Kidney epithelial cell (primary cell): ENCODE measurements around the gene ALPG. TPM values are rescaled to one million over a fixed set of nuclear protein-coding genes. Genes with fewer than 3 reads are reported as not detected.
"Not testable (repeated sequence)": the region's sequence is repeated elsewhere in the genome, so short reads cannot be mapped to it uniquely, and the experiment has no call there.

ENCODE experiments used
- DNase-seq: peaks from one replicate; pipeline ENCODE4 v3.0.0-alpha.2; 2010; ENCODE audit warnings: low read depth
- H3K27me3 ChIP-seq: 2 replicates; pipeline ENCODE4 v1.6.0; 2011; ENCODE audit warnings: low read length; ENCODE audit not compliant: control insufficient read depth, insufficient read depth
- H3K36me3 ChIP-seq: 2 replicates; pipeline ENCODE4 v1.5.1; 2011; ENCODE audit warnings: low read length; ENCODE audit not compliant: control insufficient read depth, insufficient read depth
- H3K4me3 ChIP-seq: 2 replicates; pipeline ENCODE4 v1.5.1; 2011; ENCODE audit warnings: low read depth, mild to moderate bottlenecking, control low read depth, low read length
- total RNA-seq: library from RNA; depleted of rRNA; stranded (reverse); fragments of >200 nt; gene quantifications from 2 replicates; pipeline ENCODE4 v1.2.3, GENCODE V29; 2015
- TF ChIP-seq, protein P1 (sequence below): IDR thresholded peaks from 2 replicates; pipeline ENCODE4 v1.5.1; 2011; ENCODE audit warnings: mild to moderate bottlenecking, moderate library complexity, low read length, control low read depth, inconsistent platforms; ENCODE audit not compliant: insufficient read depth, poor library complexity, severe bottlenecking

ALPG gene
- total RNA-seq, 1 donor from 2014 or later: not detected

DNA sequence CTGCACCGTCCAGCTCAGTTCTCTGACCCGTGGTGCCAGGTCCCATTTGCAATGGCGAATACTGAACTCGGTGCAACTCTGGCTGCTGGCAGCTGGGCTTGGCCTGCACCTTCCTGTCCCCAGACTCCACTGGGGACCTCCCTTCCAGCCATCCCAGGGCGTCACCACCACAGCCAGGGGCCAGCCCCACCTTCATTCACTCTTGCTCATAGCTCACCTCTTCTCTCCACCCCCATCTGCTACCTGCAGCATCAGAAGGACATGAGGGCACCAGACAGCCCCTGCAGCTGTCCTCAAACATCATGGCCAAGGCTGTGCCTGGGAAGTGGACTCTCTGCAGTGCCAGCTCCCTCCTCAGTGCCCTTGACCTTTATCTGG is 33.1 kb downstream of the ALPG start:
- Histone ChIP-seq H3K27me3 (peaks cover 17% of the 10 kb centered on the region), H3K4me3 (no peak overlapping the region), H3K36me3 (no peaks in the 10 kb centered on the region)
- TF ChIP-seq, protein P1, sequence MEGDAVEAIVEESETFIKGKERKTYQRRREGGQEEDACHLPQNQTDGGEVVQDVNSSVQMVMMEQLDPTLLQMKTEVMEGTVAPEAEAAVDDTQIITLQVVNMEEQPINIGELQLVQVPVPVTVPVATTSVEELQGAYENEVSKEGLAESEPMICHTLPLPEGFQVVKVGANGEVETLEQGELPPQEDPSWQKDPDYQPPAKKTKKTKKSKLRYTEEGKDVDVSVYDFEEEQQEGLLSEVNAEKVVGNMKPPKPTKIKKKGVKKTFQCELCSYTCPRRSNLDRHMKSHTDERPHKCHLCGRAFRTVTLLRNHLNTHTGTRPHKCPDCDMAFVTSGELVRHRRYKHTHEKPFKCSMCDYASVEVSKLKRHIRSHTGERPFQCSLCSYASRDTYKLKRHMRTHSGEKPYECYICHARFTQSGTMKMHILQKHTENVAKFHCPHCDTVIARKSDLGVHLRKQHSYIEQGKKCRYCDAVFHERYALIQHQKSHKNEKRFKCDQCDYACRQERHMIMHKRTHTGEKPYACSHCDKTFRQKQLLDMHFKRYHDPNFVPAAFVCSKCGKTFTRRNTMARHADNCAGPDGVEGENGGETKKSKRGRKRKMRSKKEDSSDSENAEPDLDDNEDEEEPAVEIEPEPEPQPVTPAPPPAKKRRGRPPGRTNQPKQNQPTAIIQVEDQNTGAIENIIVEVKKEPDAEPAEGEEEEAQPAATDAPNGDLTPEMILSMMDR: no peak
- no peak for DNase-seq

DNA sequence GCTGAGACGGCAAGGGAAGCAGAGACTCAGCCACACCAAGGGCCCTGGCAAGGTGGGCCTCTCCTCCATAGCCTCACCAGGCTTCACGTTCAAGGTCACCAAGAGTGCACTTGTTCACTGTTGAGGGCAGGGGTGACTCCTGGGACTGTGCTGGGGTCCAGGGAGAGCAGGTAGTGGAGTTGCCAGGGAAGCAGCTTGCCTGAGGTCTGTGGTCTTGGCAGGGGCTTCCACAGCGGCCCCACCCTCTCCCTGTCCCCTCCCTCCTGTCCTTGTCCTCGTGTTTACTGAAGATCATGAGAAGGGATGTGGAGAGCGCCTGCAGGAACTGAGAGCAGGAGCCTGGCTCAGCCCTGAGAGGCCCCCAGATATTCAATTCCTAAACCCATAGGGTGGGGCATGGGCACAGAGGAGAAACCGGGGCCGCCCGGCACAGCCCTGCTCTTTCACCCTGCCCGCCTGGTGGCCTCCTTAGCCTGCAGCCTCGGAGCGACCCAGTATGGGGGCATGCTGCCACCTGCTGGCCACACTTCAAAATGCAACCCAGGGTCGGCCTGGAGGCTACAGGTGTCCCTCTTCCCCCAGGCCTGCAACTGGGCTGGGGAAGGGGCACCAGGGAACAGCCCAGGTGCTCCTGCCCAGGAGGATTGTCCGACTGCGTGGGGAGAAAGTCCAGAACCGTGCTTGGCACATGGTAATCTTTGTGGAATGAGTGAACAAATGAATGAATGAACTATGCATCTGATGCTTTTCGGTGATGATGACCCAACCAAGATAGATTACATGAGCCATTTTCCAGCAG is 33.8 kb downstream of the ALPG start:
- TF ChIP-seq, protein P1: peak; percentile 87
- H3K4me3 ChIP-seq, DNase-seq, H3K36me3 ChIP-seq: not testable (repeated sequence)
- peaks cover 14% of the 10 kb centered on the region for H3K27me3 ChIP-seq

DNA sequence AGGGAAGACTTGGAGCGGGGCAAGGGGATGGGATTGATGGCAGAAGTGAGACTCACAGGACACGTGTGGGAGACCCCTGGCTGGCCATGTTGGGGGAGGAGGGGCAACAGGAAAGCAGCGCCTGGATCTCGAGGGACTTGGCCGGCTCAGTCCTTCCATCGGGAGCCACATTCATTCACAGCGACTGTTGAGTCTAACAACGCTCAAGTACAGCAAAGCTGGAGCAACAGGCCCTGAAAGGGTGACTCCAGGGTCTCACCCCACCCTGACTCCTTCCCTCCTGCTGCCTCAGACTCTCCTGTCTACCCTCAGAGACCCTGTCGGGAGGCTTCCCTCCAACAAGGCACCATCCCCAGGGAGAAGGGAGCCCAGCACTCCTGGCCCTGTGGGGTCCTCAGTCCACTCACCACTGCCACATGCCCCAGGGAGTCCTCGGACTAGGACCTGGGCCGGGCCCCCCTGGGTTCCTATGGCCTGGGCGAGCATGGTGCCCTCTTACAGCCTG is 34.6 kb downstream of the ALPG start:
- TF ChIP-seq, protein P1: no peak
- DNase-seq: no peak
- H3K4me3 ChIP-seq: no peak overlapping the region
- H3K27me3 ChIP-seq: peaks cover 14% of the 10 kb centered on the region
- no peaks in the 10 kb centered on the region for H3K36me3 ChIP-seq

DNA sequence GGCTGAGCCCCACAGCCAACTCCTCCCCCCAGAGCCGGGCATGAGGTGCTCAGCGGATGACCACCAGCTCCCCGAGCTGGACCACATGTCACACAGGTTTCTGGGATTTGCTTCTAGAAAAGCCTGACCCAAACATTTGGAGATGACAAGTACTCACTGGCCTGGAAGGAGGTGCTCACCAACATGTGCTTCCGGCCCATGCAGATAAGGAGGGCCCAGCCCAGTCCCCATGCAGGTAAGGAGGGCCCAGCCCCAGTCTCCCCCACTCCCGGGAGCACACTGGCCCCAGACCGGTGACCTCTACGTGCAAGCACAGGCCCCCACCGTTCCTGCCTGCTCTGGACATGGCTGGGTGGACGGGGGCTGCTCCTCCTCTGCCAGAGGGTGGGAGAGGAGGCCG is 35.3 kb downstream of the ALPG start:
- not testable (repeated sequence) for H3K36me3 ChIP-seq, H3K4me3 ChIP-seq, DNase-seq
- H3K27me3 ChIP-seq: peaks cover 14% of the 10 kb centered on the region

DNA sequence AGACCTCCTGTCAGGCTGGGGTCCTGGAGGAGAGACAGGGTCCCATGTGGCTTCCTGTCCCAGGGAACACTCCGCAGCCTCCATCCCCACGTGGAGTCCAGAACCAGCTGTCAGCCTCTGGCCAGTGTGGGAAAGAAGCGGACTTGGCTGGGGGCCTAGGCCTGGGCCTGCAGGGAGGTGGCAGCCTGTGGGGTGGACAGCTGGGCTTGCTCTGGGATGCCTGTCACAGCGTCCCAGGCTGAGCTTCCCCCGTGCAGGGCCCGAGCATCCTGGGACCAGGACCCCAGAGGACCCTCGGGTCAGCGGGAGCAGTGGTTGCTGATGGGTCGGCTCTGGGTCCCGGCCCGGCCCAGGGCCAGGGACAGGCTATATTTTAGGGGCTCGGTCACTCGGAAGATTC is 35.8 kb downstream of the ALPG start:
- H3K27me3 ChIP-seq: peaks cover 14% of the 10 kb centered on the region
- not testable (repeated sequence) for H3K36me3 ChIP-seq, H3K4me3 ChIP-seq, DNase-seq

DNA sequence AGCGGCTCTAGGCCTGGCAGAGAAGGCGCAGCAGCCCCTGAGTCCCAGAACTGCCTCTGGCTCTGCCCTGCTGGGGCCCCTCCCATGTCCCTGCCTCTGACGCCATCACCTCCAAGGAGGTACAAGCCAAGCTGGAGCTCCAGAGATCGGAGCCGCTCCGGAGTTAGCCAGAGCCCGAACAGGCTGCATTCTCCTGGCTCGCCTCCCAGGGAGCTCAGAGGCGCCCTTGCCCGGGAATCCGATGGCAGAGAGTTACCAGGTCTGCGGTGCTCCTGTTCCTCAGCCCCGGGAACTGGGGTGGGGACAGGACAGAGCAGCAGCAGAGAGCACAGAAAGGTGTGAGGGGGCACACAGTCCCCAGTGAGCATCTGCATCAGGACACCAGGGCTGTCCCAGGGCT is 36.4 kb downstream of the ALPG start:
- peaks cover 14% of the 10 kb centered on the region for H3K27me3 ChIP-seq
- DNase-seq, H3K36me3 ChIP-seq, H3K4me3 ChIP-seq: not testable (repeated sequence)

DNA sequence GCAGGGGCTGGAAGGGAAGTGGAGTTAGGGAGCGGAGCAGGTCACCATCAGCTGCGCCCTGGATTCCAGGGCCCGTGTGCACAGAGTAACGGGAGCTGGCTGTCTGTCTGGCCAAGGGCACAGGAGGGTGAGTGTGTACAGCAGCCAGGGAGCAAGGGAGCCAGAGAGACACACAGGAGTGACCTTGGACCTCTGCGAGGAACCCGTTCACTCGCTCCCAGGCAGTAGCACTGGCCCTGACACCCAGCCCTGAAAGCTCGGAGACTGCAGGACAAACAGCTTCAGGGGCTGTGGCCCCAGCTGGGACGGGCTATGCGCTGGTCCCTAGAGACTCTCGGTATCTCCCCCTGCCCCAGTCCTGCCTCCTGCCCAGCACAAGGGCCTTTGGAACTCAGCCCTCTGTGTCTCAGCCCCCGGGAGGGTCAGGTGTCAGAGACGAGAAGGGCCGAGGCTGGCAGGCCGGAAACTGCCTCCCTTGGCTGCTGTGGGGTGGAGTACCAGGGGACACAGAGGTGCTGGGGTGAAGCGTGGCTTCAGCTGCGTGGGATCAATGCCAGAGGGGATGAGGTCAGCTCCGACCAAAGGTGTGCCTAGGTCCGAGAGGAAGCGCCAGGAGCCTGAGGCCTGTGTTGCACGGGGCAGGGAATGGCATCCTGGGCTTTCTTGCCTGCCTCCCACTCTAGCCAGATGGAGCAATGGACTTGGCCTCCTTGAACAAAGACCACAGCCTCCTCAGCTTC is 37.2 kb downstream of the ALPG start:
- DNase-seq, H3K36me3 ChIP-seq, H3K4me3 ChIP-seq: not testable (repeated sequence)
- H3K27me3 ChIP-seq: peaks cover 13% of the 10 kb centered on the region
